HG03558 (cell line): ENCODE measurements around the gene FXYD4.

ENCODE experiments used
- ATAC-seq: cut with Tn5 transposase; IDR thresholded peaks from one replicate; pipeline ENCODE4 v1.9.1; 2021; ENCODE audit warnings: moderate number of reproducible peaks; ENCODE audit not compliant: unreplicated experiment; ENCODE audit errors: extremely low read depth

Gene FXYD4

DNA sequence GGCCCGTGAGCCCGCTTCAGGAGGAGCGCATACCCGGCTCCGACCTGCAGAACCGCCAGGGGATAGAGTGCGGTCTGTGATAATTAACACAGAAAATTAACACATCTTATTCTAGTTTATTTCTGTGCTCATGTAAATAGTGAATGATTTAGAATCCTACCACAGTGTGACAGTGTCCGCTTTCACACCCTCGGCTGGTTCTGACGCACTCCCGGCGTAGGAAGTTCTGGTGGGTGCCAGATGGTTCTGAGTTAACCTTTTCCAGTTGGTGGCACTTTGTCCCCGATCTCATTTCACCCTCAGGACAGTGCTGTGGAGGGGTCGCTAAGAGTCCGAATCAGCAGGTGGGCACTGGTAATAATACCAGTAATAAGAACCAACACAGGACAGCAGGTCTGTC lies 28.3 kb upstream of the FXYD4 start:
- ATAC-seq, result no peak

DNA sequence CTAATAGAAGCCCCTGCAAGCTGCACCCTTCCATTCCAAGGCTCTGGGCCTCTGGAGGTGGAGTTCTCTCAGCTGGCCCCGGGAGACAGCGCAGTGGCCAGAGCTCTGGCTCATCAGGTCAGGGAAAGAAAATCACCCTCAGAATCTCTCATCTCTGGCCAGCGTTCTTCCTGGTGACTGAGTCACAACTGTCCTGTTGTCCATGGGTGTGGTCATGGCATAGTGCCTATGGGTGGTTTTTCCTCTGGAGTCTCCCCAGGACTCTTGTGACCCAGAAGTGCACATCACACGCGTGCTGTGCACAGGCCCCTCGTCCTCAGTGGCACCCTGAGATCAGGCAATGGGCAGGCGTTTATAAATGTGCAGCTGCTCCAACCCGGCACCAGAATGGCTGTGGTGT lies 27.4 kb upstream of the FXYD4 start:
- ATAC-seq, result no peak

DNA sequence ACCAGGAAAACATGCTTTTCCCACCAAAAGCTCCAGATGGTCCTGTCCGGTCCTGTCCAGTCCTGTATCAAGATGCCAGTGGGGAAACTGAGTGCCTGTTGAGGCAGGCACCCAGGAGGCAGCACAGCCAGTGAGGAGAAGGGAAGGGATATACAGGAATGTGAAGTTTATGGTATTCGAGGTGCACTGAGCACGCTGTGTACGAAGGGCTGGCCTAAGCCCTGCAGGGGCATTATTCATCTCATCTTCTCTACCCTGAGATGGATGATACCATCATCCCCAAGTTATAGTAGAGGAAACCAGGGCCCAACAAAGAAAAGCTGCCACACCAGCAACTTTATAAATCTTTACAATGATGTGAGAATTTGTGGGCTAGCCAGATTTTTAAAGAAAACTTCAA lies 23.4 kb upstream of the FXYD4 start:
- ATAC-seq, result no peak

DNA sequence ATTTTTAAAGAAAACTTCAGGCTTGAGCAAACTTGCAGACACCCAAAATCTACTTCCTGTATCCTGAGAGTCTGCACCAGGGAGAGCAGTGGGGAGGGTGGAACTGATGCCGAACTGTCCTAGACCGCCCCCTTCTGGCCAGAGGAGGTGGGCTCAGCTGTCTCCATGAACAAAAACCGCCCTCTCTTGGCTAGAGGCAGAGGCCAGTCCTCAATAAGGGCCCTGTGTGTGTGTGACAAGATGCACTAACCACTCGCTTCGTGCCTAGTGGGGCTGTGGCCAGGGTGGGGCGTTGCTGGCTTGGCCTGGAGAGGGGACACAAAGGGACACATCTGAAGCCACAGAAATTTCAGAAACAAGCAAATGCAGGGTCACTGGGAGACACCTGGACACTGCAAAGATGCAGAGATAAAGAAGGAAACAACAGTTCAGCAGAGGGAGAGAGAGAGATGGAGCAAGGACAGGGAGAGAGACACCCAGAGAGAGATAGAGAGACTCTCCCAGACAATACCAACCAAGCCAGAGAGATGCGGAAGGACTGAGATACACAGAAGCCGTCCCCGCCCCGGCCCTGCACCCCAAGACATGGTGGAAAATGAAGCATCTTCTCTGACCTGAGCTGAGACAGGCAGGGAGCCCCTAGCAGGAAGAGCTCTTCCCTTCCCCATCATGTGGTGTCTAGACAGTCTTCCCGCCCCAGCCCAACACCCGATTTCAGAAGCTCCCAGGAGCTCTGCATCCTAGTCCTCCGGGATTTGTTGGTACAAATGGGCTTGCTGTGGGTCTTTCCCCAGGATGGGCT lies 22.7 kb upstream of the FXYD4 start:
- ATAC-seq, result peak; percentile 98

DNA sequence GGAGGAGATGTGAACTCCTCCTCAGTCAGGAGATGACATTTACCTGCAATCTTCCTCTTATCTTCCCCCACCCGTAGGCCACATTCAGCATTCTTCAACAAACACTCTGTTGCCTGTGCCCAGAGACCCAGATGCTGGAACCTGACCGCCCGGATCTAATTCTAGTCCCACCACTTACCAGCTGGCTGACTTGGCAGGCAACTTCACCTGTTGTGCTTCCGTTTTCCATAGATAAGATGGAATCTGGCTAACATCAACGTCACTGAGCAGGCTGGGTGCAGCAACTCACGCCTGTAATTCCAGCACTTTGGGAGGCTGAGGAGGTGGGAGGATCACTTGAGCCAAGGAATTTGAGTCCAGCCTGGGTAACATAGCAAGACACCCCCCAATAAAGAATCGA lies 21.3 kb upstream of the FXYD4 start:
- no peak for ATAC-seq

DNA sequence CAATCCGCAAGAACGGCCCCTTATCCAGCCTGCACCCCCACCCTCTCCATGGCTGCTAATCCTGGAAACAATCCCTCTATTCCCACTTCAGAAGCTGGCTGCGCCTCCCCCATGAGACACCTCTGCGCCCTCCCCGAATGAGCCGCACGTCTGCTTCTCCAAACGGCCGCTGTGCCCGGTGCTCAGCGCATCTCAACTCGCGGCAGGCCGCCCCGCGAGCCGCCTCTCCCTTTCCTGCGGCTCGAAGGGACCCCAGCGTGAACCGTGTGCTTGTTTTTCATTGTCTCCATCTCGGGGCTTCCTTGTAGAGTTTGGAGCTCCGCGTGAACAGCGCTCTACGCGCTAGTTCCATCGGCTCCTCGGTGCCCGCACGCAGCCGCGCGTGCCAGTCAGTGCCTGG lies 20.8 kb upstream of the FXYD4 start:
- no peak for ATAC-seq

DNA sequence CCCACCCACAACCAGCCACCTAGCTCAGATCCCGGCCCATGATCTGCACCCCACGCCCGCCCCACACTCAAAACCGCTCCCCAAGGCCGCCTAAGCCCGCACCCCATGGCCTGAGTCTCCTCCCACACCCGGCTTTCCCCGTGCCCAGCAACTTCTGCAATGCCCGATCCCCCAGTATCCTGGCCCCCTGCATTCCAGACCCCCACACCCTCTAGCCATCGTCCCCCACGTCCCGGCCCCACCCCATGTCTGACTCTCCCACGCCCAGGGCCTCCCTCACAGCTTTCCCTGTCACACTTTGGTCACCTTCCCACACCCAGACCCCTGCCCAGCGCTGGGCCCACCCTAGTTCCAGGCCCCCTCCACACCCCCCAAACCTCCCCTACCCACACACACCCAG lies 20.1 kb upstream of the FXYD4 start:
- ATAC-seq, result no peak

DNA sequence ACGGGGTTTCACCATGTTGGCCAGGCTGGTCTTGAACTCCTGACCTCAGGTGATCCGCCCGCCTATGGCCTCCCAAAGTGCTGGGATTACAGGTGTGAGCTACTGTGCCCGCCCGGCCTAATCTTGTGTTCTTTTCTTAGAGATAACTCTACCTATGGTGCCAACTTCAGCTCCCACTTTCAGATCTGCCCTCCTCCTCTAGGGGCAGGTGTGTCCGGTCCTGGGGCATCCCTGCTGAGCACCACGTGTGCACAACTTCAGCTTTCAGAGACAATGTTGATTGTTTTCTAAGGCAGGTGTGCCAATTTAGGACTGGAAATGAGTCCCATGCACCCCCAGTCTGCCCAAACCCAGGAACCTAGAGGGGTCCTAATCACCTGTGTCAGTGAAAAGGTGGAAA lies 18.5 kb upstream of the FXYD4 start:
- no peak for ATAC-seq

DNA sequence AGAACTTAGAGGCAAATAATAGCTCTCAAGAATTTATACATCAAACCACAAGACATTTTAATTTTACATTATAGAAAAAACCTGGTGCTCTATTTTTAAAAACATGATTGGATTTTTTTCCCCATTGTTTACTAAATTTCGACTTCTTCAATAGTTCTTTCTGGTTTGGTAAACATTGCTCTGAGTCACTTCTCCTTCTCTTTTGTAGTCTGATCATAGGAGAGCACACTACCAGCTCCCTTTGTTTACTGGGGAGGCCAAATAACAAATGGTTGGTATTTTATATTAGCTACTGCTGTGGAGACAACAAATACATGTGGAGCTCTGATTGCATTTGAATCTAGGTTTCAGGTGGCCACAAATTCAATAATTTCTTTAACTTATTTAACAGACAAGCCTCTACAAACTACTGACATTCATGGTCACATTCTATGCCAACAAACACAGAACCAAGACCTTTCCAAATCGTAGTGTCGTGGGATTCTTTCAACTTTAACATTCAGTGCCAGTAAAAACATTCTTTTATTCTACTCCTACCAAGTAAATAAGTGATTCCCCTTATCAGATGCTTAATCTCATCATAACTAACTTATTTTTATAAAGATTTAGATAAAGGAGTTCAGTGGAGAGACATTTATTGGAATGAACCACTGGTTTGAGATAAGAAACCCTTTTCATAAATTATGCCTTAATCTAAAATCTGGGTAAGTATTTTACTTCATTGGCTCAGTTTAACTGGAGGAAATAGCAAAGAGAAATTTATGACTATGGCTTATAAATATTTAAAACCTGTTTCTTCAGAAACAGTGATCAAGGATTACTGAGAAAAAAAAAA lies 17.7 kb upstream of the FXYD4 start:
- no peak for ATAC-seq

DNA sequence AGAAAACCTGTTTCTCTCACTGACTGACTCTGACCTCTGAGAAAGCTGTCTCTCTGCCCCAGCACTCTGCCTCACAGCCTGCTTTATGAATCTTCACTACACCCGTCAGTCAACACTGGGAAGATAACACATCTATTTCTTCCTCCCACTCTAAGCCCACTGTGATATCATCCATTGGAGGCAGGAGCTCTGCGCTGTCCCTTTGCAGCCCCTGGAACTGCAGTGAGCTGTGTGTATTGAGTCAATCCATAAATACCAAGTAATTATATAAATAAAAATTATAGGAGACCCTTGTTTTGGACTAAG lies 17.2 kb upstream of the FXYD4 start:
- no peak for ATAC-seq

DNA sequence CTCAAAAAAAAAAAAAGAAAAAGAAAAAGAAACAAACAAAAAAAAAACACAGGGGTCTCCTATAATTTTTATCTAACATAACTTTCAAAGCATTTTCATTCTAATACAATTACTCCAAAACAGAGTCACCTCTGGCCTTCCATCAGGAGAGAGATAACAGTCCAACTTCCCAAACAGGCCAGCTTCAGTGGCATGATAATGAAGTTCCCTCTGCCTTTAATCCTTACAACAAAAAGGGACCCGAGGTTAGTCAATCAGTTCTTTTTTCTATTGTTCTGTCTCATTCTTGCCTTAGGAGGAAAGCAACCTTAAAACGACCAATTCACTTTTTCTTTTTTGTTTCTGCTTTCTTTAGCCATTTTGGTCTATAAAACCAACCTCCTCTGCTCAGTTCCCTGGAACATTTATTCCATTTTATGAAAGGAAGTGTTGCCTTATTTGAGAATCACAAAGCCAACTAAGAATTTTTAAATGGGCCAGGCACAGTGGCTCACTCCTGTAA lies 16.5 kb upstream of the FXYD4 start:
- ATAC-seq, result no peak

DNA sequence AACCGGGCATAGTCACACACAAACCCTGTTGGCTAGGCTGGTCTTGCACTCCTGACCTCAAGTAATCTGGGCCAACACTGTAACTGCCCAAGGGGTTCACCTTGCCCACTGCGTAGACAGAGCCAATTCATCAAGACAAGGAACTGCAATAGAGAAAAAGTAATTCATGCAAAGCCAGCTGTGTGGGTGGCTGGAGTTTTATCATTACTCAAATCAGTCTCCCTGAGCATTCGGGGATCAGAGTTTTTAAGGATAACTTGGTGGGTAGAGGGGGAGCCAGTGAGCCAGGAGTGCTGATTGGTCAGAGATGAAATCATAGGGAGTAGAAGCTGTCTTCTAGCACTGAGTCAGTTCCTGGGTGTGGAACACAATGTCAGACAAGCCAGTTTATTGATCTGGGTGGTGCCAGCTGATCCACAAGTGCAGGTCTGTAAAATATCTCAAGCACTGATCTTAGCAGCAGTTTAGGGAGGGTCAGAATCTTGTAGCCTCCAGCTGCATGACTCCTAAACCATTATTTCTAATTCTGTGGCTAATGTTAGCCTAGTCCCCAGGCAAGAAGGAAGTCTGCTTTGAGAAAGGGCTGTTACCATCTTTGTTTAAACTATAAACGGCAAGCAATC lies 15.6 kb upstream of the FXYD4 start:
- ATAC-seq, result no peak

DNA sequence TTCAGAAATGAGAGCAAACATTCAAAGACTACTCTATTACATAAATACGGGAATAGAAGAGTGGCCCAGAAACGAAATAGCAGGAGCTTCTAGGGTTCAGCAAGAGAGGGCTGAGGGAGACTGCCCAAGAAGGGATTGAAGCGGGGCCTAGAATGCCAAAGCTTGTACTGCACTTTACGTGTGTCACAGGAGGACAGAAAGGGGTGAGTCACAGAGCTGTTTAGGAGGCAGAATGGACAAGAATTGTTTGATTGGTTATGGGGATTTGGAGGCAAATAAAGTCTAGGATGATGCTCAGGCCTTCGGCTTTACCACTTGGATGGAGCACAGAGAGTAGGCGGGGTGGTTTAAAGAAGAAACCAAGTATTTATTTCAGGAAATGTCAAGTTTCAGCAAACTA lies 11.3 kb upstream of the FXYD4 start:
- ATAC-seq, result no peak

DNA sequence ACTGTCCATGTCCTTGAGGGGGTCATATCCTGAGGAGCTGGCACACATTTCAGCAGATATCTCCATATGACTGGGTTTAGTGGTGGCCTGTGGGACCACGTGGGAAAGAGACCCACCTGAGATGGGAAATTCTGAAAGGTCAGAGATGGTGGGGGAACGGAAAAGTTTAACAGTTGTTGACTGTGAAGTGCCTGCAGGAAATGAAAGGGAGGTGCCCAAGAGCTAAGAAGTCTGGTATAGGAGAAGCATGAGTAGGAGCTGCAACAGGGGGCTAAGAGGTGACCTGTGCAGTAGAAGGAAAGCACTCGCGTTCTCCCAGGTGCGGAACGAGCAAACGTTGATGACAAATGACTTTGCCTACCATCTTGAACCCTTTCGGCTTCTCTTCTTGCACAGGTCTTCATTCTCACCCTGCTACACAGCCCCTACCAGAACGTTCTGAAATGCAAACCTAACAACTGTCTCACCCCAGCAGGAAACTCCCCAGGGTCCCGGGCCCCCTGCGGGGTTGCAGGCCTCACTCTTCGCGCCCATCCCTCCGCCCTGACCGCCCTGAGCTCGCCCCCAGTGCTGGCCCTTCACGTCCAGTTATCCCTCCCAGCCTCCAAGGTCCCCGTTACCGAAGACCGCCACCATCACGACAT lies 9.8 kb upstream of the FXYD4 start:
- ATAC-seq, result no peak

DNA sequence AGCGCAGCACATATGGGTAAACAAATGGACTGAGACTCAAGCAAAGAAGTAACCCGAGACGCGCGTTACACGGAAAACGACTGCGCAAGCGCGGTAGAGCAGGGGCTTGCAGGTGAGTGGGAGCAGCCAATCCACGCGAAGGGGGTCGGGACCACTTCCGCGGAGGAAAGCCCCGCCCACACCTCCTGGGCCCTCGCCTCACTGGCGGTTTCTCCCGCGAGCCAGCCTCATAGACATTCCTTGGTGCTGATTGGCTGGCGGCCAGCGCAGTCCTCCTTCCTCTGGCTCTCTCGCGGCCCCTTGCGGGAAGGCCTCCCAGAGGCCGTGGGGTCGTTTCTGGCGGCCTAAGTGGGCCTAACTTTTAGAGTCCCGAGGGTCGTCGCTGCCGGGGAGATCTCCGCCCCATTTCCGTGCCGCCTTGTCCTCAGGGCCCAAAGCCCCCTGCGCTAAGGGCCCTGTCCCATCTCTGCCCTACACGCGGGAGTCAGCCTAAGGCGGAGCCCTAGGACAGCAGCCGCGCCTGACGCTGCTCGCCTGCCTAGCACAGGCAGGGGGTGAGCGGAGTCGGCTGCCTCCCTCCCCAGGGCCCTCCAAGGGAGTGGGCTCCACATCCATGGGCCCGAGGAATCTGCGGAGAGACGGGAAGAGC lies 9.1 kb upstream of the FXYD4 start:
- ATAC-seq, result peak; percentile 95

DNA sequence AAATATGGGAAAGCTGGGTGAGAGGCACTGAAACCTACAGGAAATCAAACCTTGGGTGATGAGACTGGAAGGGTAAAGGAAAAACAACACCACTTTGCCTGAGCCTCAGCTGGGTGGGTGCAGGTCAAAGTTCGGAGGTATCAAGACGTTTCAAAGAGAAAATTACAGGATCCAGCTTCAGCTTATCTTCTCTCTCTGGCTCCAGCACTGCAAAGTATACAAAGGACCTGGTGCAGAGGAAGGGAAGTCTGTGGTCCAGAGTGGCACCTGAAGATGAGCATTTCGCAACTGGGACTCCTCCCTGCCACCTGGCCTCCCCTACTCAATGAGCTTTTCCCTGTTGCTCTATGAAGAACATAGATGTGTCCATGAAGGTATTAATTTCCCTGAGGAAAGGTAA lies 6.4 kb upstream of the FXYD4 start:
- no peak for ATAC-seq

DNA sequence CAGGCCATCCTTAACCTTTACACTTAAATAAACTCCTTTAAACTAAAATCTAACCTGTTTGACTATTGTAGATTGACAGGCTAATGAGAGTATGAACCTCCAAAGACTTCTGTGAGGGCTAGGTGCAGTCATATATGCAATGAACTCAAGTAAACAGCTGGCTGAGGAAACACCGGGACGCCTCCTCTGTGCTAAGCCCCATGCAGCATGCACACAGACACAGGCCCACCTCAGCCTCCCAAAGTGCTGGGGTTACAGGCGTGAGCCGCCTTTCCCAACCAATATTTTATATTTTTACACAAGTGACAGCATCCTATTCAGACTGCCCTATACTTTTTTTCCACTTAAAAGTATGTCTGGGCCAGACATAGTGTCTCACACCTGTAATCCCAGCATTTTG lies 1.5 kb upstream of the FXYD4 start:
- ATAC-seq, result no peak

DNA sequence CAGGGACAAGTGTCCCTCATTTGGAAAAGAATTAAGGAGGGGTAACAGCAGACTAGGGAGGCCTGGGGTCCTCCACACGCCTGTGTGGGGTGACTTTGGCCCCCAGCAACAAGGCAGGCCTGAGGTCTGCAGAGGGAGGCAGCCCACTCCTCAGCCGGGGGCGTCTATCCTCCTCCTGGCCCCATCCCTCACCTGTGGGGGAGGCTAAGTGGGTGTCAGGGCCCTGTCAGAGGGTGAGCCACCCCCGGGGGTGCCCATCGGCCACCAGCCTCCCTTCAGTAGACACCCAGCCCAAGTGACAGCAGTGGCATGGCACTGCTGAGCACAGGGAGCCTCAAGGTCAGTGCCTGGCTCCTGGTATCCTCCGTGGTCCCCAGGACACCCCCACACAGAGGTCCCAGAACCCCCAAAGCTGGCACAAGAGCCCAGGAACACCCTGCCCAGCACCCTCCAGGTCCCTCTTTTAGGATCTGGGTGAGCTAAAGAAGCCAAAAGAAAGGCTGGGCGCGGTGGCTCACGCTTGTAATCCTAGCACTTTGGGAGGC lies 693 bp upstream of the FXYD4 start:
- ATAC-seq, result no peak

DNA sequence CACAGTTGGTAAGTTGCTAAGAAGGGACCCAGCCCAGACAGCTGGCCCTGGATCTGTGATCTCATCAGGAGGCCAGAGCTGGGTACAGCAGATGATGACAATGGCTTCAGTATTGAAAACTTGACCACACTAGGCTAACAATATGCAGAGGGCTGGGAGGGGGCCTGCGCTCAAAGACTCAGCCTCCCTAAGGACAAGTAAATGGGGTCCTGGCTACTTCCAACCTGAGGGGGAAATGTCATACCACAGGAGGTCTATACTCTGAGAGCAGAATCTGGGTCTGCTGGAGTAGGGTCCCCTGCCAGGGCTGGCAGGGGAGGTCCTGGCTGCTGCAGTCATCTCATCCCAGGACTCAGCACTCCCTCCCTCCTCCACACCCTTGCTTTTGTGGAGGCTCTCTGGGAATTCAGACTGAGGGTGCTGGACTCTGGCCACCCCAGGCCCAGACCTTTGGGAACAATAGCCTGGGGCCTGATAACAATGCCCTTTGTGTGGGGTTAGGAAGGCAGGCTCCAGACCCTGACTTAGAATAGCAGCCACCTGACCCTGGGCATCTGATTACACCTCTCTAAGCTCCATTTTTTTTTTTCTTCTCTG lies 1.4 kb downstream of the FXYD4 start:
- ATAC-seq, result no peak

DNA sequence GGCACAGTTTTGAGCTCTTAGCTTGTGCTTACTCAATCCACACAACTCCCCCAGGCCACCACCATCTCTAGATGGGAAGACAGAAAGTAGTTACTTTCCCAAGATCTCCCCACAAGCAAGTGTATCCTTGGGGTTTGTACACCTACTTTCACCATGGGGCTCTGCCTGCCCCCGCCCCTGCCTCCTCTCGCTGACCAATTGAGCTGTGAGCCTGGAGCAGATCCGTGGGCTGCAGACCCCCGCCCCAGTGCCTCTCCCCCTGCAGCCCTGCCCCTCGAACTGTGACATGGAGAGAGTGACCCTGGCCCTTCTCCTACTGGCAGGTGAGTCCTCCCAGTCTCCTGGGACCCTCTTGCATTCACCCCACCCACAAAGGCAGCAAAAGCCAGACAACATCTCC lies 2.0 kb downstream of the FXYD4 start:
- ATAC-seq, result no peak
